ENCODE measurements around the gene PSD.
"Not testable (repeated sequence)": the region's sequence is repeated elsewhere in the genome, so short reads cannot be mapped to it uniquely, and the experiment has no call there.

The PSD gene

DNA sequence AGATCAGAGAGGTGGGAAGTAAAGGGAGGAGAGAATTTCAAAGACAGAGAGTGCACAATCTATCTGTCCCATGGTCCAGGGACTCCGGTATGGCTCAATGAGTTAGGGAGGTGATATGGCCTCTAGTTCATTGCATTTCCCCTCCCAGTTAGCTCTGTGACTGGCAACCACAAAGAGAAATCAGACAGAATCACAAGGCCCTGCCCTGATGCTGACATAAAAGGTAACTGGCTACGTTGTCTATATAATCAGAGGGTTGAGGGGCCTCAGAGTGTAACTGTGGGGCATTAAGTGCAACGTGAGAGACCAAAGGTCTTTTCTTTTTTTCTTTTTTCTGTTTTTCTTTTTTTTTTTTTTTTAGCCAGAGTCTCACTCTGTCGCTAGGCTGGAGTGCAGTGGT is 40.1 kb upstream of the PSD start:
- TF ChIP-seq, protein P1, sequence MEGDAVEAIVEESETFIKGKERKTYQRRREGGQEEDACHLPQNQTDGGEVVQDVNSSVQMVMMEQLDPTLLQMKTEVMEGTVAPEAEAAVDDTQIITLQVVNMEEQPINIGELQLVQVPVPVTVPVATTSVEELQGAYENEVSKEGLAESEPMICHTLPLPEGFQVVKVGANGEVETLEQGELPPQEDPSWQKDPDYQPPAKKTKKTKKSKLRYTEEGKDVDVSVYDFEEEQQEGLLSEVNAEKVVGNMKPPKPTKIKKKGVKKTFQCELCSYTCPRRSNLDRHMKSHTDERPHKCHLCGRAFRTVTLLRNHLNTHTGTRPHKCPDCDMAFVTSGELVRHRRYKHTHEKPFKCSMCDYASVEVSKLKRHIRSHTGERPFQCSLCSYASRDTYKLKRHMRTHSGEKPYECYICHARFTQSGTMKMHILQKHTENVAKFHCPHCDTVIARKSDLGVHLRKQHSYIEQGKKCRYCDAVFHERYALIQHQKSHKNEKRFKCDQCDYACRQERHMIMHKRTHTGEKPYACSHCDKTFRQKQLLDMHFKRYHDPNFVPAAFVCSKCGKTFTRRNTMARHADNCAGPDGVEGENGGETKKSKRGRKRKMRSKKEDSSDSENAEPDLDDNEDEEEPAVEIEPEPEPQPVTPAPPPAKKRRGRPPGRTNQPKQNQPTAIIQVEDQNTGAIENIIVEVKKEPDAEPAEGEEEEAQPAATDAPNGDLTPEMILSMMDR (IDR thresholded peaks at IDR 0.05; ENCODE audit: low read depth, low read length), result no peak
- TF ChIP-seq EZH2phosphoT487 (IDR thresholded peaks at IDR 0.05; ENCODE audit: low read depth), result no peak
- Histone ChIP-seq H3K9me3 (ENCODE audit: insufficient read depth, low read length) (no peaks in the 10 kb centered on the region), H4K20me1 (ENCODE audit: insufficient read depth, low read length) (no peaks in the 10 kb centered on the region), H3K36me3 (replicated peaks; ENCODE audit: low read depth, low read length) (no peaks in the 10 kb centered on the region), H3K9ac (ENCODE audit: low read length) (no peak overlapping the region), H3K4me1 (ENCODE audit: low read length) (peaks cover 15% of the 10 kb centered on the region), H3K27me3 (ENCODE audit: low read depth, low read length) (no peaks in the 10 kb centered on the region), H3K4me3 (ENCODE audit: low read length) (no peak overlapping the region), H2AFZ (ENCODE audit: low read depth, low read length) (no peak overlapping the region), H3K4me2 (ENCODE audit: low read length) (no peak overlapping the region), H3K79me2 (ENCODE audit: low read length) (peaks cover 17% of the 10 kb centered on the region), H3K27ac (ENCODE audit: low read length) (no peak overlapping the region)

DNA sequence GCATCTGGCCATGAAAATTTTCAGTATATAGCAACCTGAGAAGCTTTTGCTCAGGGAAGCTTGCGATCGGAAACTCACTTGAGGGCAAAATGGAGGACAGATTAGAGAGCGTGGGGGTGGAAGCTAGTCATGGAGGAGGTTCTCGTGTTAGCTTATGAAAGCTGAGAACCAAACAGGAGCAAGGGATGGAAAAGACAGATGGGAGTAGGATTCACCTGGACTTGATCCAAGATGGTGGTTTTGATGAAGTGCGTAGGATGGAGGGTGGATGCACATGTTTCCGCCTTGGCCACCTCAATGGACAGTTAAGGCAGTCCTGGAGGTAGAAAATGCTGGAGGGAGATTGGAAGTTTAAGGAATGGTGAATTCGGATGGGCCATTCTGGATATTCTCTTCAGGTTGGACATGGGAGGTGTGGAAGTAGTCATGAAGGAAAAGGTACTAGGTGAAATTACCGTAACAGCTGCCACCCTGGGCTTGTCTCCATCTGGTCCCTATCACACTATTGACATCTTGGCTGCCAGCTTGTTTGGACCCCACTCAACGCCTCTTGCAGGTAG is 39.1 kb upstream of the PSD start:
- Histone ChIP-seq H4K20me1 (ENCODE audit: insufficient read depth, low read length) (no peaks in the 10 kb centered on the region), H3K9me3 (ENCODE audit: insufficient read depth, low read length) (no peaks in the 10 kb centered on the region), H3K4me1 (ENCODE audit: low read length) (peaks cover 17% of the 10 kb centered on the region), H3K9ac (ENCODE audit: low read length) (no peak overlapping the region), H3K27ac (ENCODE audit: low read length) (no peak overlapping the region), H3K4me2 (ENCODE audit: low read length) (no peak overlapping the region), H2AFZ (ENCODE audit: low read depth, low read length) (no peak overlapping the region), H3K4me3 (ENCODE audit: low read length) (no peak overlapping the region), H3K36me3 (replicated peaks; ENCODE audit: low read depth, low read length) (peaks cover 4% of the 10 kb centered on the region), H3K79me2 (ENCODE audit: low read length) (peaks cover 9% of the 10 kb centered on the region), H3K27me3 (ENCODE audit: low read depth, low read length) (no peaks in the 10 kb centered on the region)
- TF ChIP-seq, protein P1 (IDR thresholded peaks at IDR 0.05; ENCODE audit: low read depth, low read length), result no peak
- TF ChIP-seq EZH2phosphoT487 (IDR thresholded peaks at IDR 0.05; ENCODE audit: low read depth), result no peak

DNA sequence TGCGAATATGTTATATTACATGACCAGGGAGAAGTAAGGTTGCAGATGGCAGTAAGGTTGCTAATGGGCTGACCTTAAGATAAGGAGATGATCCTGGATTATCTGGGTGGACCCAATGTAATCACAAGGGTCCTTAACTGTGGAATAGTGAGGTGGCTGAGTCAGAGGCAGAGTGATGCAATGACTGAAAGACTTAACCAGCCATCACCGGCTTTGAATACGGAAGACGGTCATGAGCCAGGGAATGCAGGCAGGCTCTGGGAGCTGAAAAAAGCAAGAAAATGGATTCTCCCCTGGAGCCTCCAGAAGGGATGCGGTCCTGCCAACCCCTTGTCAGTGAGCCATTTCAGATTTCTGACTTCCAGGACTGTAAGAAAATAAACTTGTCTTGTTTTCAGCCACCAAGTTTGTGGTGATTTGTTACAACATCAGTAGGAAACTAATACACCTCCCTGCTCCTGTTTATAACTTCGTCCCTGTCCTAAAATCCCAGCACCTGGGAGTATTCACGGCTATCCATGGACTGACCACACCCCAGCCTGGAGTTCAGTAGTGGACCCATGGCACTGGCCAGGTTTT is 37.4 kb upstream of the PSD start:
- Histone ChIP-seq H3K36me3 (replicated peaks; ENCODE audit: low read depth, low read length) (peaks cover 10% of the 10 kb centered on the region), H3K79me2 (ENCODE audit: low read length) (peaks cover 8% of the 10 kb centered on the region), H3K9ac (ENCODE audit: low read length) (no peak overlapping the region), H3K4me2 (ENCODE audit: low read length) (no peak overlapping the region), H3K9me3 (ENCODE audit: insufficient read depth, low read length) (no peaks in the 10 kb centered on the region), H3K27me3 (ENCODE audit: low read depth, low read length) (no peaks in the 10 kb centered on the region), H4K20me1 (ENCODE audit: insufficient read depth, low read length) (0 out of 2 replicates have a peak, but pooled peaks cover 3% of the 10 kb centered on the region), H3K27ac (ENCODE audit: low read length) (no peak overlapping the region), H3K4me1 (ENCODE audit: low read length) (peaks cover 19% of the 10 kb centered on the region), H3K4me3 (ENCODE audit: low read length) (no peak overlapping the region), H2AFZ (ENCODE audit: low read depth, low read length) (no peak overlapping the region)
- no peak for TF ChIP-seq EZH2phosphoT487 (IDR thresholded peaks at IDR 0.05; ENCODE audit: low read depth)
- TF ChIP-seq, protein P1 (IDR thresholded peaks at IDR 0.05; ENCODE audit: low read depth, low read length), result no peak

DNA sequence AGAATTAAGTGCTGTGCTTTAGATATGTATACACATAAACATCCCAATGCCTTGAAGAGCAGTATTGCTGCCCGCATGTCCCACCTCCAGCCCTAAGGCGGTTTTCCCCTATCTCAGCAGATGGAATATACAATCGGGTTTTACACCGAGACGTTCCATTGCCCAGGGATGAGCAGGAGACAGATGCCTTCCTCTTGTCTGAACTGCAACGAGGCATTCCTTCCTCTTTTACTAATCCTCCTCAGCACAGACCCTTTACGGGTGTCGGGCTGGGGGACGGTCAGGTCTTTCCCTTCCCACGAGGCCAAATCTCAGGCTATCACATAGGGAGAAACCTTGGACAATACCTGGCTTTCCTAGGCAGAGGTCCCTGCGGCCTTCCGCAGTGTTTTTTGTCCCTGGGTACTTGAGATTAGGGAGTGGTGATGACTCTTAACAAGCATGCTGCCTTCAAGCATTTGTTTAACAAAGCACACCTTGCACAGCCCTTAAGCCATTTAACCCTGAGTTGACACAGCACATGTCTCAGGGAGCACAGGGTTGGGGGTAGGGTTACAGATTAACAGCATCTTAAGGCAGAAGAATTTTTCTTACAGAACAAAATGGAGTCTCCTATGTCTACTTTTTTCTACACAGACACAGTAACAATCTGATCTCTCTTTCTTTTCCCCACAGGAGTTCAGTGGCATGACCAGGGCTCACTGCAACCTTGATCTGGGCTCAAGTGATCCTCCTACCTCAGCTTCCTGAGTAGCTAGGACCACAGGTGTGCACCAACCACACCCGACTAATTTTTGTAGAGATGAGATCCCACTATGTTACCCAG is 36.3 kb upstream of the PSD start:
- H3K9me3 ChIP-seq (ENCODE audit: insufficient read depth, low read length); H3K27me3 ChIP-seq (ENCODE audit: low read depth, low read length); H3K9ac ChIP-seq (ENCODE audit: low read length); H2AFZ ChIP-seq (ENCODE audit: low read depth, low read length); H3K27ac ChIP-seq (ENCODE audit: low read length); H4K20me1 ChIP-seq (ENCODE audit: insufficient read depth, low read length); H3K4me2 ChIP-seq (ENCODE audit: low read length); H3K4me3 ChIP-seq (ENCODE audit: low read length): not testable (repeated sequence)
- H3K4me1 ChIP-seq (ENCODE audit: low read length), result peaks cover 14% of the 10 kb centered on the region
- H3K36me3 ChIP-seq (replicated peaks; ENCODE audit: low read depth, low read length), result peaks cover 10% of the 10 kb centered on the region
- H3K79me2 ChIP-seq (ENCODE audit: low read length), result peaks cover 17% of the 10 kb centered on the region
